HG02759 (cell line): Measurements from ENCODE around the gene TADA3.
"Not testable (repeated sequence)": the region's sequence is repeated elsewhere in the genome, so short reads cannot be mapped to it uniquely, and the experiment has no call there.

Experiments
- ATAC-seq: cut with Tn5 transposase; IDR thresholded peaks from one replicate; pipeline ENCODE4 v1.9.1; 2021; ENCODE audit warnings: mild to moderate bottlenecking, moderate library complexity; ENCODE audit not compliant: unreplicated experiment

The TADA3 gene

DNA sequence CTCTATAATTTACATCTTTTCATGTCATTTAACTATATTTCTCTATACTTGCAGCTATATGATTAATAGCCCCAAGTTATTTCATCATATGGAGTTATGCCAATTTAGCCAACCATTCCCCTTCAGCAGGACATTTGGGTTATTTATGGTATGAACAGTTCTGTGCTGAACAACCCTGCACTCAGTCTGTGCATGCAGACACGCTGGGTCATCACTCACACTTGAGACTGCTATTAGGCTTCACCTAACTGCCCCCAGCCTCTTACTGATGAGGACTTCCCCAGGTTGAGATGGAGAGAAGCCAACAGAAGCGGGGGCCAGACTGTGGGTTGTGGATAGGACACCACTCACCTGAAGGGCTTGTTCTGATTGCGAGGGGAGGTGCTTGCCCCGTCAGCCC, 7.3 kb downstream of the TADA3 start:
- no peak for ATAC-seq

DNA sequence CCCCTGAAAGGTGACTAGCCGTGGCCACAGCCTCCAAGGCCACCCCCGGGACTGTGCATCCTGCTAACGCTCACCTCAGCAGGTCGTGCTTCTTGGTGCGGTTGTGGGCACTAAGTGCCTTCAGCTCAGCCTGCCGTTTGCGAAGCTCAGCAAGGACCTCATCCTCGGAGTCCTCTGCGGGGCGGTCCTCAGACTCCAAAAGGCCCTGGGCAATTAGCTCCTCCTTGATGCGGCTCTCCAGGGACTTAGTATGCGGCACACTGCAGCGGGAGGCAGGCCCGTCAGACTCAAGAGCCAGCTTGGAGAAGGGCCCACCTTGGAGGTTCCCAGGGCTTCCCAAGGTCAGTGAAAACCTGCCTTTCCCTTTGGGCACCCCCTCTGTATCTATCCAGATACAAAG, 8.3 kb downstream of the TADA3 start:
- no peak for ATAC-seq

GRCh38 chr3:9782770-9783169, 9.5 kb downstream of the TADA3 start:
- no peak for ATAC-seq

DNA sequence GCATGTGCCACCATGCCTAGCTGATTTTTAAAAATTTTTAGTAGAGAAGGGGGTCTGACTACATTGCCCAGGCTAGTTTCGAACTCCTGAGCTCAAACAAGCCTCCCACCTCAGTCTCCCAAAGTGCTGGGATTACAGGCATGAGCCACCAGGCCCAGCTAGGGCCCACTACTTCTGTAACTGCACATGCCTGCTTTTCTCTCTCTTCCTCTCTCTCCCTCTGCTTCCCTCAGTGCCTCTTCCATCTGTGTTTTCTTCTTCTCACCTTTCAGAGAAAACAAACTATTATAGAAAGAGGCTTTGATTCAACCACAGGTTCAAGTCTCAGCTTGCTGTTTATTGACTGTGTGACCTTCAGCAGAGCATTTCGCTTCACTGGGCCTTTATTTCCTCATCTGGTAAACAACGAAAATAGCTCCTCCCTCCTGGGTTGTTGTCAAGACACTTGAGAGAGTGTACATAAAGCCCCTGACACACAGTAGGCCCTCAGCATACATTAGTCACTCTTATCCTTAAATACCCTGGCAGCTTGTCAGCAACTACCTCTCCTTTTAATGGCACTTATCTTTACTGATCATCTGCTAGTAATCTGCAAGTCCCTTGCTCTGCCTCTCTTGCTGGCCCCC, 10.2 kb downstream of the TADA3 start:
- ATAC-seq: no peak

GRCh38 chr3:9781551-9781950, 10.7 kb downstream of the TADA3 start:
- no peak for ATAC-seq

GRCh38 chr3:9780910-9781309, 11.4 kb downstream of the TADA3 start:
- ATAC-seq: no peak

DNA sequence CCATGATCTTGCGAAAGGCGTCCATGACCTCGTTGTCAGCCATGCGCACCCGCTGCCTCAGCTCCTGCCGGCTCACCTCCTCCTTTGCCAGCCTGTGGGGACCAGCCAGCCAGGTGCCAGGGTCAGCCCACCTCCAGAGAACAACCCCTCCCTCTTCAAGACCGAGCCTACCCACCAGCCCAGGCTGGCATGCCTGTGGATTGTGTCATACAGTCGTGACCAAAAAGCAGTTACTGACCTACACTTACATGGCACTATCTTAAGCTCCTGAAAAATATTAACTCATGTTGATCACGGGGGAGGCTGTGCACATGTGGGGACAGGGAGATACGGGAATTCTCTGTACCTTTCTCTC, 11.8 kb downstream of the TADA3 start:
- ATAC-seq: no peak

- peak; percentile 70 for ATAC-seq
These were observed 12.4 kb downstream of the TADA3 start for GRCh38 chr3:9779721-9780457.

- no peak for ATAC-seq
These were observed 13.1 kb downstream of the TADA3 start for GRCh38 chr3:9779075-9779593.

GRCh38 chr3:9778143-9779074, 13.9 kb downstream of the TADA3 start:
- no peak for ATAC-seq

DNA sequence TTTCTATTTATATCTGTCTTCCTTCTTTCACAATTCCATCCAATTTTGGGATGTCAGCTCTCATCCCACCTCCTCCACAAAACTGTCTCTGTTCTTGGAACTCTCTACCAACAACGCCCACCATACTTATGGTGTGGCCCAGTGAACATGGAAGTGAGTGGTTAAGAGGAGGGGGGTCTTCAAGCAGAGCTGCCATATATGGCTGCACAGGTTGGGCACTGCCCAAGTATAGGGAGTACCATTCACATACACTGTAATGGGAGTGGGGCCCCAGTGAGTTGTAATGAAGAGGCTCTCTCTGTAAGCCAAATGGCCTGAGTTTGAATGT, 14.6 kb downstream of the TADA3 start:
- no peak for ATAC-seq

GRCh38 chr3:9776896-9777693, 15.2 kb downstream of the TADA3 start:
- ATAC-seq: no peak

DNA sequence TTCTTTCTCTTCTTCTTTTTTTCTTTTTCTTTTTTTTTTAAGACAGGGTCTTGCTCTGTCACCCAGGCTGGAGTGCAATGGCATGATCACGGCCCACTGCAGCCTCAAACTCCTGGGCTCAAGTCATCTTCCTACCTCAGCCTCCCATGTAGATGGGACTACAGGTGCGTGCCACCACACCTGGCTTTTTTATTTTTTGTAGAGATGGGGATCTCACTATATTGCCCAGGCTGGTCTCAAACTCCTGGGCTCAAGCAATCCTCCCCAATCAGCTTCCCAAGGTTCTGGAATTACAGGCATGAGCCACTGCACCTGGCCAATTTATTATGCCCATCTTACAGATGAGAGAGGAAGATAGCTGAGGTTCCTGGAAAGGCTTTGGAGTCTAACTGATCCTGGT, 21.3 kb downstream of the TADA3 start:
- ATAC-seq: not testable (repeated sequence)

DNA sequence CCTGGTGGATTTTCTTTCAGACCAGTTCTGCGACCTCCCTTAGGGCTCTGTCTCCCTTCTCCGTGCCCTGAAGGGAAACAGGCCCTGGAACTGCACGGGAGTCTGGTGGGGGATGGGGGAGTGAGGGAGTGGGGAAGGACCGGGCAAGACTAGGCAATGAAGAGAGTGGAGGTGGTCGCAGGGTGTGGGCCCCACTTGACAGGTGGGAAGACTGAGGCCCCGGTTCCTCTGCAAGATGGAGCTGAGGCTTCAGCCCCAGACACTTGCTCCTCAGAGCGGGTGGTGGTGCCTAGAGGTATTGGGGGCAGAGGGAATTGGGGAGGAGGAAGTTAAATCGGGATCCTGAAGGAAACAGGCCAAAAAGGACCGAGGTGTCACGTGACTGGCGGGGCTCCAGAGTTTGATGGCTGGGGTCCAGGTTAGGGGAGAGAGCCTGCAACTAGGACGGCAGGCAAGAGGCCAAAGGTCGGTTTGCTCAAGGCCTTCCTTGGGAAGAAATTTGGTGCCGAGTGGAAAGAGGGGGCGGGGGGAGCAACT, 21.9 kb downstream of the TADA3 start:
- ATAC-seq: no peak

DNA sequence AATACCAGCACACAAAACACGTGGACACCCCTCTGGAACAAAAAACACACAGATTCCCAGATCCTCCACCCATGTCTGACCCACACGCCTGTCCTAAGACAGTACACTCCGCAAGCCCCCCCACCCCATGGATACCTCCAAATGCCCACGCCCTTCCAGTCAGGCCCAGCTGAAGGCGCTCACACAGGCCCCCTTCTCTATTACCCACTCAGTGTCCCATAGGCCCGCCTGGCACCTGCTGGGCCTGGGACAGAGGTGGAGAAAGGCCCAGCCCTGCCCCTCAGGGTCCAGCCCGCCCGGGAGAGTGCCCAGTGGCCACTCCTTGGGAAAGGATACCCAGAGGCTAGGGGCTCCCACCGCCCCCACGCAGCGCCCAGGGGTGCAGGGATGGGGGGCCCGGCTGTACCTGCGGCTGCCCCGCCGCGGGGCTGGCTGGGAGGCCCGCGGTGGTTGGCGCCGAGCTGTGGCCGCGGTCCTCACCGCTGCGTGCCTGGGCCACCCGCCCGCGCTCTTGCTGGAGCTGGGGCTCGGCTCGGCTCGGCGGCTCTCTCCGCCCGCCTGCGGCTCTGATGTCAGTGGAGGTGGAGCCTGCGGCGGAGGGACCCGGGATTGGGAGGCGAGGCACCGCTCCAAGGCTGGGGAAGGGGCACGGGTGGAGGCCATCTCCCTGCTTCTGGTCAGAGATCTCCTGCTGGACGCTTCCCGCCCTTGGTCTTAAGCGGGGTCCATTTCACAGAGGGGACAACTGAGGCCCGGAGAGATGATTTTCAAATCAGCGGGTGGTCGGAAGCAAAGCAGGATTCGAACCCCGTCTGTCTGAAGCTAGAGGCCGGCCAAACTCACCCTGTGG, 22.6 kb downstream of the TADA3 start, which contains the start of gene CAMK1:
Gene CAMK1 (minus strand): TSS at position 522 of the 850 bp plus-strand sequence. CDS start 2,198 bp downstream, outside the sequence.
- ATAC-seq: peak; percentile 78

GRCh38 chr3:9769012-9769411, 23.3 kb downstream of the TADA3 start:
- ATAC-seq: no peak

- no peak for ATAC-seq
These were observed 24.0 kb downstream of the TADA3 start for GRCh38 chr3:9768141-9768775.

DNA sequence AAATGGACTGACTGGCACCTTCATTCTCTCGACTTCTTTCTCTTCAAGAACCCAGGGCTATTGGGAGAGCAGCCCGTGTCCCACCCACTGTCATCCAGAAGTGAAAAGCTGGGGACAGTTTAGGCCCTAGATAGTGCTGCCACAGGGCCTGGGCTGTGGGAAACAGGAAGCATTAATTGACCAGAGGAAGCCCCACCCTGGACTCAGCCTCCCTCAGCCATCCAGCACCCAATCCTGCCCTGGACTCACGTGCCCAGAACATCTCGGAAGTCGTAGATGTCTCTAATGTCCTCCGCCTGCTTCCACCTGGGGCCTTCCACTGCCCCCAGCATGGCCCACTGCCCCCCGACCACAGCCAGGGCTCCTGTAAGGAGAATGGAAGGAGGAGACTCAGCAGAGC, 24.9 kb downstream of the TADA3 start:
- ATAC-seq: no peak

DNA sequence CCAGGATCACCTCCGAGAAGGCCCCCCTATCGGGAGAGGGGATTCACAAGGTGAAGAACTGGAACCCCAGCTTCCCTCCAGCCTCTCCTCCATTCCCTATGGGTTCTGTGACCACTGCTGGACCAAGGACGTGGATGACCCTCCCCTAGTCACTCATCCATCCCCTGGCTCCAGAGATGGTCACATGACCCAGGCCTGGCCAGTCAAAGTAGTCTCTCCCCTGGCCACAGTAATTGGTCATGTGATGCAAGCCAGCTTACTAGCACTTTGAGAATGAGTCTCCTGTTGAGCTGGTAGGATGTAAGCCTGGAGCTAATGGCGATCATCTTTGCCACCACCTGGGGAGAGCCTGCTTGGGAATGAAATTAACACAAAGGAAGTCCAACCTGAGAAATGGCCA, 26.4 kb downstream of the TADA3 start:
- no peak for ATAC-seq
